ENCODE measurements around the gene EHMT1. TPM values are rescaled to one million over a fixed set of nuclear protein-coding genes. Genes with fewer than 3 reads are reported as not detected.

Gene EHMT1
- polyA plus RNA-seq, 1 of the 3 experiments (the other 2 are of a cell fraction): 39.5 TPM

DNA sequence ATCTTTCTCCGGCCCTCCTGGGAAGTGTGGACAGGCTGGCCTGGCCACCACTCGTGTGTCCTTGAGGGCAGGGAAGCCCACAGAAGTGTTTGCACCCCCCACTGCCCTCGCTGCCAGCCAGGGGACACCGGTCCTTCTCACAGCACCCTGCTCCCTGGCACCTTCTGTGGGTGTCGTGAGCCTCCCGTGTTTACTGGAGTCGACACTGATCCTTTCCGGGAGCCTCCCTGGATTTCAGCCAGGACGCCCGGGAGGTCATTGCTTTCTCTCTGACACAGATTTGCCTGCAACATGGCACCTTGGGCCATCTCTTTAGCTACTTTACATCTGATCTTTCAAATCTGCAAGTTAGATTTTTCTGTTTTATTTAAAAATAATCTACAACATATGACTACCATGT, 138.3 kb downstream of the EHMT1 start:
- no peaks in the 10 kb centered on the region for H3K9me2 ChIP-seq
- no peaks in the 10 kb centered on the region for H4K20me1 ChIP-seq (ENCODE audit: insufficient read depth)
- ChIA-PET CTCF (interaction anchor here (1.5 kb wide), 1 partner anchor 32 kb away, joined by 3 read pairs; no protein-coding TSS in a partner anchor), POLR2A (no interaction called here)
- no peaks in the 10 kb centered on the region for H3F3A ChIP-seq (replicated peaks; ENCODE audit: insufficient read depth)
- no peak overlapping the region for H3K4me3 ChIP-seq (ENCODE audit: low read depth in 2 of 2, low read length in 1 of 2)
- no peak overlapping the region for H3K9ac ChIP-seq
- peaks cover 19% of the 10 kb centered on the region for H3K79me2 ChIP-seq (ENCODE audit: insufficient read depth)
- no peaks in the 10 kb centered on the region for H3K9me3 ChIP-seq
- H3K4me2 ChIP-seq: peak overlapping the region; percentile 3; the same call in 1 of the 2 replicates
- H3K27me3 ChIP-seq (ENCODE audit: insufficient read depth): no peaks in the 10 kb centered on the region
- peak; percentile 51 for DNase-seq
- peaks cover 0 to 10% of the 10 kb centered on the region in 2 experiments; a peak in 1 of 4 replicates for H3K4me1 ChIP-seq (ENCODE audit: control insufficient read depth in 1 of 2, insufficient read depth in 2 of 2, low read depth in 1 of 2, low read length in 1 of 2)
- WGBS (ENCODE audit: low lambda C conversion rate): 77% methylated on average over 5 of the region's 10 CpGs
- H3K27ac ChIP-seq (ENCODE audit: low read depth in 2 of 2, low read length in 1 of 2): peak overlapping the region; percentile 49 to 58
- TF ChIP-seq GATA2 (CRISPR knock-in tag; IDR thresholded peaks at IDR 0.05): no peak
- no peak for TF ChIP-seq YY1 (IDR thresholded peaks at IDR 0.05; ENCODE audit: low read depth)
- no peak for TF ChIP-seq EZH2phosphoT487 (IDR thresholded peaks at IDR 0.05; ENCODE audit: borderline replicate concordance, low read depth)
- TF ChIP-seq, protein P1, sequence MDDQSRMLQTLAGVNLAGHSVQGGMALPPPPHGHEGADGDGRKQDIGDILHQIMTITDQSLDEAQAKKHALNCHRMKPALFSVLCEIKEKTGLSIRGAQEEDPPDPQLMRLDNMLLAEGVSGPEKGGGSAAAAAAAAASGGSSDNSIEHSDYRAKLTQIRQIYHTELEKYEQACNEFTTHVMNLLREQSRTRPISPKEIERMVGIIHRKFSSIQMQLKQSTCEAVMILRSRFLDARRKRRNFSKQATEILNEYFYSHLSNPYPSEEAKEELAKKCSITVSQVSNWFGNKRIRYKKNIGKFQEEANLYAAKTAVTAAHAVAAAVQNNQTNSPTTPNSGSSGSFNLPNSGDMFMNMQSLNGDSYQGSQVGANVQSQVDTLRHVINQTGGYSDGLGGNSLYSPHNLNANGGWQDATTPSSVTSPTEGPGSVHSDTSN (IDR thresholded peaks at IDR 0.05): no peak
- TF ChIP-seq FOXJ3 (CRISPR knock-in tag; IDR thresholded peaks at IDR 0.05): no peak
- no peak for TF ChIP-seq CHD2 (IDR thresholded peaks at IDR 0.05; ENCODE audit: low read length, partially characterized antibody)
- H3K36me3 ChIP-seq (replicated peaks in 1 of 2; ENCODE audit: control insufficient read depth in 1 of 2, insufficient read depth in 2 of 2, low read length in 1 of 2): peaks cover 28 to 45% of the 10 kb centered on the region in 2 experiments
- no peak overlapping the region for H2AFZ ChIP-seq (ENCODE audit: low read depth)

DNA sequence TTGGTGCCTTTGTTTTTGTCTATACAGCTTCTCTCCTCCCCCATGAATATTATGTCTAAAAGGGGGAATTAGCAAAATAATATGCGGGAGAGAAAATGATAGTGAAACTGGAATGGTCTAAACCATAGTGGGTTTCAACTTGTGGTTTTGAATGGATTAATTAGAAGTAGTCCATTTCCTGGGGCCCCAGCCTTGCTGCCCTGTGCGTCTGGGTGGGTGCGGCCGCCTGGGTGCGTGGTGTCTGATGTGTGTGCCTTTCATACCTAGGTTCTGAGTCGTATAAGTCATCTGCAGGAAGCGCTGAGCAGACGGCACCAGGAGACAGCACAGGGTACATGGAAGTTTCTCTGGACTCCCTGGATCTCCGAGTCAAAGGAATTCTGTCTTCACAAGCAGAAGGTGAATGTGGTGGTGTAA, 138.8 kb downstream of the EHMT1 start:
- peak overlapping the region; percentile 49 to 64 for H3K27ac ChIP-seq (ENCODE audit: low read depth in 2 of 2, low read length in 1 of 2)
- H3K4me2 ChIP-seq: peak overlapping the region; percentile 3; the same call in 1 of the 2 replicates
- no peak overlapping the region for H3K9ac ChIP-seq
- peaks cover 26 to 45% of the 10 kb centered on the region in 2 experiments for H3K36me3 ChIP-seq (replicated peaks in 1 of 2; ENCODE audit: control insufficient read depth in 1 of 2, insufficient read depth in 2 of 2, low read length in 1 of 2)
- H2AFZ ChIP-seq (ENCODE audit: low read depth): no peak overlapping the region
- no peaks in the 10 kb centered on the region for H3K27me3 ChIP-seq (ENCODE audit: insufficient read depth)
- H4K20me1 ChIP-seq (ENCODE audit: insufficient read depth): no peaks in the 10 kb centered on the region
- DNase-seq: no peak
- H3K4me3 ChIP-seq (ENCODE audit: low read depth in 2 of 2, low read length in 1 of 2): no peak overlapping the region
- no peaks in the 10 kb centered on the region for H3K9me3 ChIP-seq
- ChIA-PET CTCF (interaction anchor here (1.5 kb wide), 1 partner anchor 31 kb away, joined by 3 read pairs; no protein-coding TSS in a partner anchor), POLR2A (no interaction called here)
- TF ChIP-seq FOSL2 (IDR thresholded peaks at IDR 0.05; ENCODE audit: borderline replicate concordance, low read depth): peak; percentile 57; the same call in 1 of the 2 replicates
- no peak for TF ChIP-seq TEAD4 (IDR thresholded peaks at IDR 0.05; ENCODE audit: borderline replicate concordance, insufficient read depth)
- H3K4me1 ChIP-seq (ENCODE audit: control insufficient read depth in 1 of 2, insufficient read depth in 2 of 2, low read depth in 1 of 2, low read length in 1 of 2): peaks cover 0 to 10% of the 10 kb centered on the region in 2 experiments; a peak in 1 of 4 replicates
- H3K9me2 ChIP-seq: no peaks in the 10 kb centered on the region
- no peaks in the 10 kb centered on the region for H3F3A ChIP-seq (replicated peaks; ENCODE audit: insufficient read depth)
- WGBS (ENCODE audit: low lambda C conversion rate): 59% methylated on average over 9 of the region's 9 CpGs
- H3K79me2 ChIP-seq (ENCODE audit: insufficient read depth): peaks cover 19% of the 10 kb centered on the region

DNA sequence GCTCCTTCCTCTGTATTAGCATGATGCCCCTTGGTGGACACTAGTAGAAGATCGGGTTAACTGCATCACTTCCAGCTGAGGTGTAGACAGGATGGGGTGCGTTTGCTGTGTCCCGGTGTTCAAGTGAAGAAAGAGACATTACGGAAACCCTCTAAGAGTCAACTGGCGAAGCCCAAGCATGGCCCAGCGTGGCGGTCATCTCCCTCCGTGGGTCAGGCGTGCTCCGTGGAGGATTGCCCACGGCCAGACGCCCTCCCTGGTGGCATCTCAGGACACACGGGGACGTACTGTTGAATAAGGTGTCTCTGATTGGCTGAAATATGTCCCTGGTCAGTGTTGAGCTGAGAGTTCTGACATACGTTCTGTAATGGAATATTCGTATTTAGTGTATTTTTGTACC, 139.3 kb downstream of the EHMT1 start:
- WGBS (ENCODE audit: low lambda C conversion rate): 98% methylated on average over 9 of the region's 16 CpGs
- Histone ChIP-seq H3K27me3 (ENCODE audit: insufficient read depth) (no peaks in the 10 kb centered on the region), H3F3A (replicated peaks; ENCODE audit: insufficient read depth) (no peaks in the 10 kb centered on the region), H3K4me2 (0 out of 2 replicates have a peak overlapping the region, but pooled peaks have one; percentile 3), H3K9me2 (no peaks in the 10 kb centered on the region), H3K27ac (ENCODE audit: low read depth in 2 of 2, low read length in 1 of 2) (peak overlapping the region; percentile 49 to 64), H3K79me2 (ENCODE audit: insufficient read depth) (peaks cover 19% of the 10 kb centered on the region), H3K4me1 (ENCODE audit: control insufficient read depth in 1 of 2, insufficient read depth in 2 of 2, low read depth in 1 of 2, low read length in 1 of 2) (peaks cover 0 to 10% of the 10 kb centered on the region in 2 experiments; a peak in 1 of 4 replicates), H3K9me3 (no peaks in the 10 kb centered on the region), H4K20me1 (ENCODE audit: insufficient read depth) (no peaks in the 10 kb centered on the region), H3K9ac (no peak overlapping the region), H2AFZ (ENCODE audit: low read depth) (no peak overlapping the region), H3K36me3 (replicated peaks in 1 of 2; ENCODE audit: control insufficient read depth in 1 of 2, insufficient read depth in 2 of 2, low read length in 1 of 2) (peaks cover 26 to 48% of the 10 kb centered on the region in 2 experiments), H3K4me3 (ENCODE audit: low read depth in 2 of 2, low read length in 1 of 2) (no peak overlapping the region)
- no peak for DNase-seq
- POLR2A ChIA-PET: no interaction called here
- no peak for TF ChIP-seq RAD21 (IDR thresholded peaks at IDR 0.05; ENCODE audit: low read length)
- TF ChIP-seq, protein P2, sequence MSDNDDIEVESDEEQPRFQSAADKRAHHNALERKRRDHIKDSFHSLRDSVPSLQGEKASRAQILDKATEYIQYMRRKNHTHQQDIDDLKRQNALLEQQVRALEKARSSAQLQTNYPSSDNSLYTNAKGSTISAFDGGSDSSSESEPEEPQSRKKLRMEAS (IDR thresholded peaks at IDR 0.05; ENCODE audit: low read depth): no peak
- no peak for TF ChIP-seq EZH2phosphoT487 (IDR thresholded peaks at IDR 0.05; ENCODE audit: borderline replicate concordance, low read depth)
- TF ChIP-seq FOXJ3 (CRISPR knock-in tag; IDR thresholded peaks at IDR 0.05): no peak
- no peak for TF ChIP-seq GABPA (IDR thresholded peaks at IDR 0.05; ENCODE audit: low read depth)
- CTCF ChIA-PET: interaction anchor here (0.8 to 1.5 kb wide), 3 partner anchors 16 to 63 kb away, joined by 3 to 4 read pairs (median 3); no protein-coding TSS in a partner anchor
